ENCODE data around the gene THYN1. TPM values are rescaled to one million over a fixed set of nuclear protein-coding genes. Genes with fewer than 3 reads are reported as not detected.

THYN1 gene
- total and polyA plus RNA-seq, 3 experiments from 2014 or later: 58.9 to 133 (median 68.4) TPM

DNA sequence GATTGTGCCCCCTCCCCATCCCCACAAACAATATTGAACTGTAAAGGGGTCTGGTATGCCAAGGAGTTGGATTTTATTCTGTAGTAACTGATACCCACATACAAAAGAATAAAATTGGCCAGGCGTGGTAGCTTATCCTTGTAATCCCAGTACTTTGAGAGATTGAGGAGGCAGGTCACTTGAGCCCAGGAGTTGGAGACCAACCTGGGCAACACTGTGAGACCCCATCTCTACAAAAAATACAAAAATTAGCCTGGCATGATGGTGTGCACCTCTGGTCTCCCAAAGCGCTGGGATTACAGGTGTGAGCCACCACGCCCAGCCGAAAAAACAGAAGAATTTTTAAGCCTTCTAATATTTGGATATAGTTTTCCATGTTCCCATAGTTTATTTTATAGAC is 18.8 kb upstream of the THYN1 start:
- H3K27ac Mint-ChIP-seq: no peak overlapping the region

DNA sequence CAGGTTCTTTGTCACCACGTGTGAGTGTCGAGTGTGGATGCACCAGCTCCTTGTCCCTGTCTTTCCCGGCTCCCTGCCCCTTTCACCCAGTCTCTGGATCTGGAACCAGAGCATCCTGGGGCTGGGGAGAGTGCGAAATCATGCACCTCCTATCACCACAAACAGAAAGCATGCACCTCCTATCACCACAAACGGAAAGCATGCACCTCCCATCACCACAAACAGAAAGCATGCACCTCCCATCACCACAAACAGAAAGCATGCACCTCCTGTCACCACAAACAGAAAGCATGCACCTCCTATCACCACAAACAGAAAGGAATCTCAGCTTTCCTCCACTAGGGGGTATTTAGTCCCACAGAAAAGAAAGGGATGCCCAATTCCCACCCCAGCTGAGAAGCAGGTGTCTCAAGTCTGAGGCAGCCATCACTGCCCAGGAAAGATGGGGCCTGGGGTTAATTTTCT is 17.1 kb upstream of the THYN1 start:
- CTCF ChIA-PET: interaction anchor here (2.1 kb wide), 1 partner anchor 8 kb away, joined by 7 read pairs; no protein-coding TSS in a partner anchor
- H3K27ac Mint-ChIP-seq: peak overlapping the region in 5 of 8 donors; percentile 4 to 72 (median 40)
- peaks cover 0 to 4% of the 10 kb centered on the region in 2 donors for H3K27me3 Mint-ChIP-seq
- H3K9me3 Mint-ChIP-seq: no peaks in the 10 kb centered on the region
- H3K4me3 Mint-ChIP-seq: peak overlapping the region; percentile 6 to 80 (median 35)
- H3K4me3 ChIP-seq (ENCODE audit: low read length): no peak overlapping the region
- POLR2A ChIA-PET: interaction anchor here (0.7 kb wide), 1 partner anchor 27 kb away, joined by 3 read pairs; no protein-coding TSS in a partner anchor
- peaks cover 0 to 3% (median 0%) of the 10 kb centered on the region in 3 donors for H3K36me3 Mint-ChIP-seq
- H3K9me3 ChIP-seq (ENCODE audit: low read length): no peaks in the 10 kb centered on the region
- no peaks in the 10 kb centered on the region for H3K36me3 ChIP-seq (ENCODE audit: insufficient read depth, low read length)
- DNase-seq: peak in 2 of 5 donors; percentile 10 to 31
- no peak overlapping the region for H3K27ac ChIP-seq (ENCODE audit: low read depth, low read length)
- H3K4me1 ChIP-seq (ENCODE audit: insufficient read depth, low read length): peaks cover 39% of the 10 kb centered on the region
- no peaks in the 10 kb centered on the region for H3K27me3 ChIP-seq (ENCODE audit: insufficient read depth, low read length, poor library complexity, severe bottlenecking)
- H3K4me1 Mint-ChIP-seq: peaks cover 34 to 58% (median 53%) of the 10 kb centered on the region in 3 donors

More for the DNA sequence above, 18.8 kb upstream of the THYN1 start:
- ChIA-PET CTCF (interaction anchor here (0.7 to 2.0 kb wide), 6 partner anchors 10 to 87 kb away, joined by 3 to 5 read pairs (median 4); partner anchors contain the start of genes ACAD8 and THYN1), POLR2A (no interaction called here)
- H3K4me1 ChIP-seq (ENCODE audit: insufficient read depth, low read length): peaks cover 42% of the 10 kb centered on the region
- Mint-ChIP-seq H3K36me3 (peaks cover 0 to 10% (median 0%) of the 10 kb centered on the region in 3 donors), H3K4me1 (peaks cover 42 to 63% (median 62%) of the 10 kb centered on the region in 3 donors), H3K9me3 (no peaks in the 10 kb centered on the region), H3K27me3 (peaks cover 3 to 12% of the 10 kb centered on the region in 2 donors), H3K4me3 (no peak overlapping the region)
- no peaks in the 10 kb centered on the region for H3K27me3 ChIP-seq (ENCODE audit: insufficient read depth, low read length, poor library complexity, severe bottlenecking)
- H3K36me3 ChIP-seq (ENCODE audit: insufficient read depth, low read length): no peaks in the 10 kb centered on the region
- H3K27ac ChIP-seq (ENCODE audit: low read depth, low read length): no peak overlapping the region
- H3K9me3 ChIP-seq (ENCODE audit: low read length): no peaks in the 10 kb centered on the region
- no peak for DNase-seq
- H3K4me3 ChIP-seq (ENCODE audit: low read length): no peak overlapping the region

DNA sequence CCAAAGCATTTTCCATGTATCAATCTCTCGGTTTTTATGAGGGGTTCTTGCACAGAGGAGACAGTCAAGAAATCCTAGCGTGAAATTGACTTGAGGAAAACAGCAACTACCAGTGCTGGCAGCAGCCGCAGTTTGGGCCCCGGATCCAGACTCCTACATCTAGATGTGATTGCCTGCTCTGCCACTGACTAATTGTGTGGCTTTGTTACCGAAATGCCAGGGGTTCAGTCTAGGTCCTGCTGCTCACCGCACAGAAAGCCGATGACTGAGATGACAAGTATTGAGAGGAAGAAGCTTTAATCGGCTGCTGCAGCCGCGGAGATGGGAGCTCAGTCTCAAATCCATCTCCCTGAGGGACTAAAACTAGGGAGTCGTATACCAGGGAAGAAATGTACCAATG is 14.8 kb upstream of the THYN1 start:
- peaks cover 18 to 35% (median 30%) of the 10 kb centered on the region in 3 donors for H3K4me1 Mint-ChIP-seq
- H3K27me3 Mint-ChIP-seq: peaks cover 0 to 3% of the 10 kb centered on the region in 2 donors
- H3K9me3 Mint-ChIP-seq: no peaks in the 10 kb centered on the region
- no peak overlapping the region for H3K4me3 ChIP-seq (ENCODE audit: low read length)
- ChIA-PET POLR2A (no interaction called here), CTCF (no interaction called here)
- H3K27ac ChIP-seq (ENCODE audit: low read depth, low read length): no peak overlapping the region
- no peaks in the 10 kb centered on the region for H3K27me3 ChIP-seq (ENCODE audit: insufficient read depth, low read length, poor library complexity, severe bottlenecking)
- peak overlapping the region in 1 of 8 donors; percentile 84 for H3K27ac Mint-ChIP-seq
- H3K9me3 ChIP-seq (ENCODE audit: low read length): no peaks in the 10 kb centered on the region
- H3K4me3 Mint-ChIP-seq: no peak overlapping the region
- peaks cover 0 to 17% (median 1%) of the 10 kb centered on the region in 3 donors for H3K36me3 Mint-ChIP-seq
- peaks cover 16% of the 10 kb centered on the region for H3K4me1 ChIP-seq (ENCODE audit: insufficient read depth, low read length)
- DNase-seq: no peak
- H3K36me3 ChIP-seq (ENCODE audit: insufficient read depth, low read length): peaks cover 4% of the 10 kb centered on the region

DNA sequence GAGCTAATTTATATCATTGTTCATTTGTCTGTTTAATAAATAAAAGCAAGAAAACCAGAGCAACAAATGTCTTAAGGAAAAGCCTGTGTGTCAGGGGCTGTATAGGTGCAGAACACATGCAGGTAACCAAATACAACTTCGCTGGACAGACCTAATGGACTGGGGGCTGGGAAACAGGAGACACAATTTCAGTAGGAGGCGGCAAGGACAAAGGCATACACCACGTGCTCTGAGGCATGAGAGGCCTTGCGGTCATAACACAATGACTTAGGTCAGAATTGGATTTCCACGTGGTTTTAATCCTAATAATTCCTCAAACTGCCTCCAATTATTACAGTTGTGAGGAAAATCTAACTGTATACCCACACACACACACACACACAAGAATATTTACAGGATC is 14.3 kb upstream of the THYN1 start:
- ChIA-PET POLR2A (no interaction called here), CTCF (interaction anchor here (7.8 kb wide), 1 partner anchor 9 kb away, joined by 58 read pairs; the partner anchor contains the start of gene GLB1L3)
- no peaks in the 10 kb centered on the region for H3K27me3 ChIP-seq (ENCODE audit: insufficient read depth, low read length, poor library complexity, severe bottlenecking)
- Mint-ChIP-seq H3K4me3 (no peak overlapping the region), H3K36me3 (peaks cover 0 to 23% (median 1%) of the 10 kb centered on the region in 3 donors), H3K9me3 (no peaks in the 10 kb centered on the region), H3K27me3 (peaks cover 0 to 2% of the 10 kb centered on the region in 2 donors), H3K27ac (peak overlapping the region in 1 of 8 donors; percentile 22), H3K4me1 (peaks cover 18 to 30% (median 25%) of the 10 kb centered on the region in 3 donors)
- H3K36me3 ChIP-seq (ENCODE audit: insufficient read depth, low read length): peaks cover 4% of the 10 kb centered on the region
- no peaks in the 10 kb centered on the region for H3K9me3 ChIP-seq (ENCODE audit: low read length)
- no peak overlapping the region for H3K27ac ChIP-seq (ENCODE audit: low read depth, low read length)
- no peak for DNase-seq
- H3K4me1 ChIP-seq (ENCODE audit: insufficient read depth, low read length): peaks cover 14% of the 10 kb centered on the region
- no peak overlapping the region for H3K4me3 ChIP-seq (ENCODE audit: low read length)

DNA sequence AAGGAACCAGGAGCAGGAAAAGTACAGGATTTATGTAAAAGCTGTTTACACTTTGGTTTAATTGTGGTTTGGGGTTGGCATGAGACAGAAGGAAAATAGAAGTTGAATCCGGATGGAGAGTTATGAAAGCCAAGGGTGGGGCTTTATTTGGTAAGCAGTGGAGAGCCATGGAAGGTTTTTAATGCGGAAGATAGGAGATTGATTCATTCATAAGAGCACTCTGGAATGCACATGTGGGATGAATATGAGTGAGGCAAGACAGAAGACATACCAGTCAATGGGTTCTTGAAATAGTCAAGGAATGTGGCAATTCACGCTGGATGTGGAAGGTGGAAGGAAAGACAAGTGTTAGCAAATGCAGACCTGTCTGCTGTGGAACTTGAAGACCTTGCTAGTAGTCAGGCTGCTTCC is 13.7 kb upstream of the THYN1 start:
- POLR2A ChIA-PET: no interaction called here
- Histone ChIP-seq H3K27ac (ENCODE audit: low read depth, low read length) (no peak overlapping the region), H3K4me1 (ENCODE audit: insufficient read depth, low read length) (peaks cover 14% of the 10 kb centered on the region), H3K9me3 (ENCODE audit: low read length) (no peaks in the 10 kb centered on the region), H3K36me3 (ENCODE audit: insufficient read depth, low read length) (peaks cover 5% of the 10 kb centered on the region), H3K27me3 (ENCODE audit: insufficient read depth, low read length, poor library complexity, severe bottlenecking) (no peaks in the 10 kb centered on the region), H3K4me3 (ENCODE audit: low read length) (no peak overlapping the region)
- no peak for DNase-seq
- H3K4me1 Mint-ChIP-seq: peaks cover 15 to 27% (median 21%) of the 10 kb centered on the region in 3 donors
- no peaks in the 10 kb centered on the region for H3K9me3 Mint-ChIP-seq
- H3K27ac Mint-ChIP-seq: peak overlapping the region in 1 of 8 donors; percentile 55
- no peaks in the 10 kb centered on the region for H3K27me3 Mint-ChIP-seq
- peaks cover 0 to 29% (median 1%) of the 10 kb centered on the region in 3 donors for H3K36me3 Mint-ChIP-seq
- no peak overlapping the region for H3K4me3 Mint-ChIP-seq
- CTCF ChIA-PET: interaction anchor here (7.8 kb wide), 1 partner anchor 10 kb away, joined by 58 read pairs; the partner anchor contains the start of gene GLB1L3

GRCh38 chr11:134266440-134266839 is 13.3 kb upstream of the THYN1 start:
- H3K4me3 Mint-ChIP-seq: no peak overlapping the region
- ChIA-PET CTCF (interaction anchor here (7.8 kb wide), 1 partner anchor 10 kb away, joined by 58 read pairs; the partner anchor contains the start of gene GLB1L3), POLR2A (no interaction called here)
- H3K27me3 Mint-ChIP-seq: no peaks in the 10 kb centered on the region
- Histone ChIP-seq H3K4me3 (ENCODE audit: low read length) (no peak overlapping the region), H3K27ac (ENCODE audit: low read depth, low read length) (no peak overlapping the region), H3K4me1 (ENCODE audit: insufficient read depth, low read length) (peaks cover 14% of the 10 kb centered on the region), H3K36me3 (ENCODE audit: insufficient read depth, low read length) (peaks cover 9% of the 10 kb centered on the region), H3K27me3 (ENCODE audit: insufficient read depth, low read length, poor library complexity, severe bottlenecking) (no peaks in the 10 kb centered on the region), H3K9me3 (ENCODE audit: low read length) (no peaks in the 10 kb centered on the region)
- peak overlapping the region in 2 of 8 donors; percentile 18 to 55 for H3K27ac Mint-ChIP-seq
- H3K36me3 Mint-ChIP-seq: peaks cover 0 to 33% (median 1%) of the 10 kb centered on the region in 3 donors
- DNase-seq: no peak
- H3K4me1 Mint-ChIP-seq: peaks cover 13 to 25% (median 18%) of the 10 kb centered on the region in 3 donors
- no peaks in the 10 kb centered on the region for H3K9me3 Mint-ChIP-seq

DNA sequence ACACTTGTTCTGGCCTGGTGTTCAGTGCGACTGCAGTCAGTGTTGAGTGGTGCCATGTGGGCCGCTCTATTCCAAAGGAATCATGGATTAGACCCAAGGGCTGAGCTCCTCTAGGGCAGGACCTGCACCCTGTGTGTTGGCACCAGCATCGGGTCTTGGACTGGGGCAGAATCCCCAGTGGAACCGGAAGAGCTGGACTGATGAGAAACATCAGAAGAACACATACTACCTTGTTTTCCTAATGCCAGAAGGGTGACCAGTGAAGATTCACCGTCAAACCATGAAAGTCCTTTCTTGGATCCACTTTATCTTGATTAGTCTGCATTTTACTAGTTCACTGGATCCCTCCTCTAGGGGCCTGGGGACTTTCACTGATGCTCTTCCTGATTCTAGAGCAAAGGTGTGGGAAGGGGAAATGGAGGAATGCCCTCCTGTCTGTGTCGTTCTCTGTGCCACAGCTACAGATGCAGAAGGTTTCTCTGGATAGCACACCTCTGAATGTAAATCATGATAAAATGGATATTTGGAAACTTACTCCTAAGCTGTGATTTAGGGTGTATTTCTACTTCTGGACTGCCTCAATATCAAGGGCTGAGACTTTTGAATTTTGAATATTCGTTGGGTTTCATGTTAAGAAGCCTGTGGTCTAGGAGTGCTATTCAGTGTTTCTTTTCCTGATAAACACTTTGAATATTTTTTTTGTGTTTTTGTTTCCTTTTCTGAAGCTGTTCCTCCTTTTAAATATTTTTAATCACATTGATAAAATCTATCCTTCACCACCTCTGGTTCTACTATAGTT is 12.0 kb upstream of the THYN1 start:
- H3K36me3 Mint-ChIP-seq: peaks cover 0 to 45% (median 6%) of the 10 kb centered on the region in 3 donors
- H3K27ac Mint-ChIP-seq: peak overlapping the region in 5 of 8 donors; percentile 17 to 63 (median 43)
- Histone ChIP-seq H3K27ac (ENCODE audit: low read depth, low read length) (no peak overlapping the region), H3K9me3 (ENCODE audit: low read length) (no peaks in the 10 kb centered on the region), H3K27me3 (ENCODE audit: insufficient read depth, low read length, poor library complexity, severe bottlenecking) (no peaks in the 10 kb centered on the region), H3K36me3 (ENCODE audit: insufficient read depth, low read length) (peaks cover 16% of the 10 kb centered on the region), H3K4me3 (ENCODE audit: low read length) (no peak overlapping the region), H3K4me1 (ENCODE audit: insufficient read depth, low read length) (peaks cover 6% of the 10 kb centered on the region)
- DNase-seq: no peak
- ChIA-PET POLR2A (no interaction called here), CTCF (interaction anchor here (0.7 to 7.8 kb wide), 2 partner anchors 11 kb away, joined by 3 to 58 read pairs; partner anchors contain the start of genes ACAD8, GLB1L3 and THYN1)
- peaks cover 5 to 12% (median 7%) of the 10 kb centered on the region in 3 donors for H3K4me1 Mint-ChIP-seq
- H3K4me3 Mint-ChIP-seq: no peak overlapping the region
- no peaks in the 10 kb centered on the region for H3K27me3 Mint-ChIP-seq
- H3K9me3 Mint-ChIP-seq: no peaks in the 10 kb centered on the region

Measured in CD8-positive, alpha-beta memory T cell (primary cell).